ENCODE measurements around the gene ANXA8L1. TPM values are rescaled to one million over a fixed set of nuclear protein-coding genes. Genes with fewer than 3 reads are reported as not detected.
"Not testable (repeated sequence)": the region's sequence is repeated elsewhere in the genome, so short reads cannot be mapped to it uniquely, and the experiment has no call there.

ANXA8L1 gene
- total and polyA plus RNA-seq, 2 donors (not counting 1 experiment from before 2014, with no cell fraction given): 0.05 TPM; not detected in 1

- H3K36me3 ChIP-seq (ENCODE audit: control insufficient read depth, insufficient read depth, low read length): no peaks in the 10 kb centered on the region
- no peak overlapping the region for H2AFZ ChIP-seq (ENCODE audit: low read length)
- no peaks in the 10 kb centered on the region for H3K9me3 ChIP-seq (ENCODE audit: control insufficient read depth, insufficient read depth, low read depth, low read length)
- H3K9ac ChIP-seq (ENCODE audit: insufficient read depth, low read length): no peak overlapping the region
- H4K20me1 ChIP-seq (ENCODE audit: control insufficient read depth, extremely low read depth, insufficient read depth, low read length): no peaks in the 10 kb centered on the region
- H3K27ac ChIP-seq (ENCODE audit: insufficient read depth, low read length): no peak overlapping the region
- TF ChIP-seq CTCF (conservative IDR thresholded peaks at IDR 0.05 in 1 of 2, IDR thresholded peaks at IDR 0.05 in 1 of 2; ENCODE audit: low read depth in 1 of 2, low read length in 2 of 2): no peak
- no peak for TF ChIP-seq EZH2 (IDR thresholded peaks at IDR 0.05; ENCODE audit: low read length, missing control alignments)
- no peak for DNase-seq (ENCODE audit: low read depth in 2 of 2)
- no peaks in the 10 kb centered on the region for H3K4me1 ChIP-seq (ENCODE audit: control insufficient read depth, extremely low read depth, insufficient read depth, low read length)
- H3K4me3 ChIP-seq (replicated peaks in 1 of 4; ENCODE audit: control extremely low read depth in 1 of 4, insufficient read depth in 1 of 4, low read depth in 3 of 4, low read length in 4 of 4): no peak overlapping the region
- no peaks in the 10 kb centered on the region for H3K27me3 ChIP-seq (ENCODE audit: control insufficient read depth, insufficient read depth, low read length)
- no peaks in the 10 kb centered on the region for H3K79me2 ChIP-seq (ENCODE audit: control insufficient read depth, insufficient read depth, low read length)
- H3K4me2 ChIP-seq (ENCODE audit: extremely low read depth, insufficient read depth, low read length): no peak overlapping the region
Measured at GRCh38 chr10:46330894-46331293, 44.7 kb upstream of the ANXA8L1 start.

- not testable (repeated sequence) for H3K27me3 ChIP-seq (ENCODE audit: control insufficient read depth, insufficient read depth, low read length); H3K4me2 ChIP-seq (ENCODE audit: extremely low read depth, insufficient read depth, low read length); H2AFZ ChIP-seq (ENCODE audit: low read length); H3K9me3 ChIP-seq (ENCODE audit: control insufficient read depth, insufficient read depth, low read depth, low read length); H3K36me3 ChIP-seq (ENCODE audit: control insufficient read depth, insufficient read depth, low read length); H3K4me3 ChIP-seq (replicated peaks in 1 of 4; ENCODE audit: control extremely low read depth in 1 of 4, insufficient read depth in 1 of 4, low read depth in 3 of 4, low read length in 4 of 4); H3K4me1 ChIP-seq (ENCODE audit: control insufficient read depth, extremely low read depth, insufficient read depth, low read length); H3K27ac ChIP-seq (ENCODE audit: insufficient read depth, low read length); H3K79me2 ChIP-seq (ENCODE audit: control insufficient read depth, insufficient read depth, low read length); H3K9ac ChIP-seq (ENCODE audit: insufficient read depth, low read length); H4K20me1 ChIP-seq (ENCODE audit: control insufficient read depth, extremely low read depth, insufficient read depth, low read length)
- DNase-seq (ENCODE audit: low read depth in 2 of 2): peak in 1 of 2 donors; percentile 56
Measured at GRCh38 chr10:46365484-46365883, 10.1 kb upstream of the ANXA8L1 start.

GRCh38 chr10:46367209-46367608 is 8.4 kb upstream of the ANXA8L1 start:
- H4K20me1 ChIP-seq (ENCODE audit: control insufficient read depth, extremely low read depth, insufficient read depth, low read length); H3K27ac ChIP-seq (ENCODE audit: insufficient read depth, low read length); H3K4me1 ChIP-seq (ENCODE audit: control insufficient read depth, extremely low read depth, insufficient read depth, low read length); DNase-seq (ENCODE audit: low read depth in 2 of 2); H3K9ac ChIP-seq (ENCODE audit: insufficient read depth, low read length); H3K4me3 ChIP-seq (replicated peaks in 1 of 4; ENCODE audit: control extremely low read depth in 1 of 4, insufficient read depth in 1 of 4, low read depth in 3 of 4, low read length in 4 of 4); H3K4me2 ChIP-seq (ENCODE audit: extremely low read depth, insufficient read depth, low read length); H3K79me2 ChIP-seq (ENCODE audit: control insufficient read depth, insufficient read depth, low read length); H3K36me3 ChIP-seq (ENCODE audit: control insufficient read depth, insufficient read depth, low read length); H3K9me3 ChIP-seq (ENCODE audit: control insufficient read depth, insufficient read depth, low read depth, low read length); H2AFZ ChIP-seq (ENCODE audit: low read length); H3K27me3 ChIP-seq (ENCODE audit: control insufficient read depth, insufficient read depth, low read length): not testable (repeated sequence)

GRCh38 chr10:46367666-46368240 is 7.8 kb upstream of the ANXA8L1 start:
- not testable (repeated sequence) for H3K27ac ChIP-seq (ENCODE audit: insufficient read depth, low read length); H3K4me1 ChIP-seq (ENCODE audit: control insufficient read depth, extremely low read depth, insufficient read depth, low read length); H2AFZ ChIP-seq (ENCODE audit: low read length); H3K79me2 ChIP-seq (ENCODE audit: control insufficient read depth, insufficient read depth, low read length); H3K36me3 ChIP-seq (ENCODE audit: control insufficient read depth, insufficient read depth, low read length); H4K20me1 ChIP-seq (ENCODE audit: control insufficient read depth, extremely low read depth, insufficient read depth, low read length); DNase-seq (ENCODE audit: low read depth in 2 of 2); H3K4me2 ChIP-seq (ENCODE audit: extremely low read depth, insufficient read depth, low read length); H3K27me3 ChIP-seq (ENCODE audit: control insufficient read depth, insufficient read depth, low read length); H3K9me3 ChIP-seq (ENCODE audit: control insufficient read depth, insufficient read depth, low read depth, low read length); H3K9ac ChIP-seq (ENCODE audit: insufficient read depth, low read length); H3K4me3 ChIP-seq (replicated peaks in 1 of 4; ENCODE audit: control extremely low read depth in 1 of 4, insufficient read depth in 1 of 4, low read depth in 3 of 4, low read length in 4 of 4)

- H3K9ac ChIP-seq (ENCODE audit: insufficient read depth, low read length); H3K27ac ChIP-seq (ENCODE audit: insufficient read depth, low read length); H3K4me3 ChIP-seq (replicated peaks in 1 of 4; ENCODE audit: control extremely low read depth in 1 of 4, insufficient read depth in 1 of 4, low read depth in 3 of 4, low read length in 4 of 4); H3K27me3 ChIP-seq (ENCODE audit: control insufficient read depth, insufficient read depth, low read length); DNase-seq (ENCODE audit: low read depth in 2 of 2); H3K4me2 ChIP-seq (ENCODE audit: extremely low read depth, insufficient read depth, low read length); H2AFZ ChIP-seq (ENCODE audit: low read length); H3K4me1 ChIP-seq (ENCODE audit: control insufficient read depth, extremely low read depth, insufficient read depth, low read length); H3K9me3 ChIP-seq (ENCODE audit: control insufficient read depth, insufficient read depth, low read depth, low read length); H4K20me1 ChIP-seq (ENCODE audit: control insufficient read depth, extremely low read depth, insufficient read depth, low read length); H3K36me3 ChIP-seq (ENCODE audit: control insufficient read depth, insufficient read depth, low read length); H3K79me2 ChIP-seq (ENCODE audit: control insufficient read depth, insufficient read depth, low read length): not testable (repeated sequence)
Measured at GRCh38 chr10:46368956-46369355, 6.6 kb upstream of the ANXA8L1 start.

GRCh38 chr10:46374410-46374809 is 1.2 kb upstream of the ANXA8L1 start:
- not testable (repeated sequence) for DNase-seq (ENCODE audit: low read depth in 2 of 2); H3K79me2 ChIP-seq (ENCODE audit: control insufficient read depth, insufficient read depth, low read length); H3K27me3 ChIP-seq (ENCODE audit: control insufficient read depth, insufficient read depth, low read length); H3K4me1 ChIP-seq (ENCODE audit: control insufficient read depth, extremely low read depth, insufficient read depth, low read length); H3K36me3 ChIP-seq (ENCODE audit: control insufficient read depth, insufficient read depth, low read length); H3K4me2 ChIP-seq (ENCODE audit: extremely low read depth, insufficient read depth, low read length); H3K9me3 ChIP-seq (ENCODE audit: control insufficient read depth, insufficient read depth, low read depth, low read length); H4K20me1 ChIP-seq (ENCODE audit: control insufficient read depth, extremely low read depth, insufficient read depth, low read length); H3K4me3 ChIP-seq (replicated peaks in 1 of 4; ENCODE audit: control extremely low read depth in 1 of 4, insufficient read depth in 1 of 4, low read depth in 3 of 4, low read length in 4 of 4); H3K9ac ChIP-seq (ENCODE audit: insufficient read depth, low read length); H2AFZ ChIP-seq (ENCODE audit: low read length); H3K27ac ChIP-seq (ENCODE audit: insufficient read depth, low read length)
